ENCODE measurements around the gene UVRAG.

Gene UVRAG

DNA sequence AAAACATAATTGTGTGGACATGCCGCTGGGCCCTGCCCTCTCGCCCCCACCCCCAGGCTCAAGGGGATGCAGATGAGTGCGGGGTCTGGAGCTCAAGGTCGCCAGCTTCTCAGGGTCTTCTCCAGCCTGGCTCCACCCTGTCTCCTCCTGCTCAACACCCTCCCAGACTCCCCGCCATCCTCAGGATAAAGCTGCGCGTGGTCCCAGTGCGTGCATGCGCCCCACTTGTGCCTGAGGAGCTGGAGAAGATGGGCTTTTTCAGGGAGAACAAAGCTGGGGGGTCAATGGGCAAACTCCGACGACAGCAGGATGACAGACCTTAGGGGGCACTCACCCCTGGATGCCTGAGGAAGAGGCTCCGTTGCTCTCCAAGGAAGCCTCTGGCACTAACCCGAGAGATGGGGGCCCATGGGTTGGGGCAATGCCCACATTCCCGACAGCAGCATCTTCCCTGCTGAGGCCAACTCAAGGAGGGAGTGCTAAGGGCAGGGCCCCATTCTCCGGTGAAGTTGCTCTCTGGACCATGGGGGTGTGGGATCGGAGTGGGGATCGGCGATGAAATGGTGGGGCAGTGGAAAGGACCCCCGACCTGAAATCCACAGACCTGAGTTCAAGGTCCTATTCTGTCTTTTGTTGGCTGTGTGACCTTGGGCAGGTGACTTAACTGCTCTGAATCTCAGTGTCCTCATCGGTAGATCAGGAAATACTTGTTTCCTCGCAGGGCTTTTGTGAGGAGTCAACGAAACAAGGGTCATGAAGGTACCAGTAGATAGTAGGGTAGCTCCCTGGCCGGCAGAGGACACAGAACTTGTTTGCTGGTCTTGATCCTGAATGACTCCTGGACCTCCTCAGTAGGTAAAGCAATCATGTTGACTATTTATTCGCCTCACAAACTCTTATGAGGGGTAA, 343.6 kb downstream of the UVRAG start:
- DNase-seq: no peak

DNA sequence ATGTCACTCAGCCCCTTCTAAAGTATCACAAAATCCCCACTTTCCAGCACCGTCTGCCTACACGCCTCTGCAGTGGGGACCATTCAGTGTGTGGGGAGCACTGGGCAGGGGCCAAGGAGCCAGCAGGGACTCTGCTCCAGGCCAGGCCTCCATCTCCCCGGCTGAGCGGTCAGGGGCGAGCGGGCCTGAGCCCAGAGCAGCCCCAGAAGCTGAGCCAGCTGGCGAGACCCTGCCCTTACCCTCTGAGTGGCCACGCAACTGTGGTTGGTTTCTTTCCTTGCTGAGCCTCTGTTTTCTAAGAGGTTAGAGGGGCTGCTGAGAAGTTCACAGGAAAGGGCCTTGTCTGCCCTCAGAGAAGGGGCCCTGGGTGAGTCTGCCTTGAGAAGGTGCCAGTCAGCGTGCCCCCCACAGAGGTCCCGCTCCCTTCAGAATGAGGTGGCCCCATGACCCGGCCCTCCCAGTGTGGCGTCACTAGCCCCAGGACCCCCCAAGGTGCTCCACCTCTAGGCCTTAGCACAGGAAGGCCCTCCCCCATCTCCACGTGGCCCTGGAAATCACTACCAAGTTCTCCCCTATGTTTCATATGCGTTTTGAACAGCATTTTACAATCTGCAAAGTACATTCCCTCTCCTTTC, 344.4 kb downstream of the UVRAG start:
- no peak for DNase-seq

DNA sequence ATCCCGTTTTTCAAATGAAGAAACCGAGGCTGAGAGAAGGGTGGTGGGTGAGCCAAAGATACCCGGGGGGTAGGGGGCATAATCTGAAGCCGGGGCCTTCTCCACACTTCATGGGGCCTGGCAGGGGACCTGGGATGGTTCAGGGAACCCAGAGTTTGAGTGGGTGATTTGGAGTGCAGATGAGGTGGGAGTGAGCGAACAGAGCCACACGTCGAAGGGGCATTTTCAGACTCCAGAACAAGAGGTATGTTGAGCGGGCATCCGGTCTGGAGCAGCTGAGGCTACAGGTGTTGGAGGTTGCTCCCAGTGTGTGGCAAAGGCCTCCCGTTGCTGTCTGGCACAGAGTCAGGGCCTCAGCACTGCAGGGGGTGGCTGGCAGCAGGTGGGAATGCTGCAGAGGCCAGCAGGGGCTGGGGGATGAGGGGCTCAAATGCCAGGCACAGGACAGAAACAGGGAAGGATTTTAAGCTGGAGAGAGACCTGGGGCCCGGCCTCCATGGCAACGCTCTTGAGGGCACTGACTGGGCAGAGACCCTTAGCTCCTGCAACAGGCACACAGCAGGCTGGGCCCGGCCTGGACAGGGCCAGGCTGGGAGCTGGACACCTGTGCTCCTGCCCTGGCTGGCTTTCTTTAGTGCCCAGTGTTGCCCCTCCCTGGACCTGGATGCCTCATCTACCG, 345.1 kb downstream of the UVRAG start:
- DNase-seq: no peak

DNA sequence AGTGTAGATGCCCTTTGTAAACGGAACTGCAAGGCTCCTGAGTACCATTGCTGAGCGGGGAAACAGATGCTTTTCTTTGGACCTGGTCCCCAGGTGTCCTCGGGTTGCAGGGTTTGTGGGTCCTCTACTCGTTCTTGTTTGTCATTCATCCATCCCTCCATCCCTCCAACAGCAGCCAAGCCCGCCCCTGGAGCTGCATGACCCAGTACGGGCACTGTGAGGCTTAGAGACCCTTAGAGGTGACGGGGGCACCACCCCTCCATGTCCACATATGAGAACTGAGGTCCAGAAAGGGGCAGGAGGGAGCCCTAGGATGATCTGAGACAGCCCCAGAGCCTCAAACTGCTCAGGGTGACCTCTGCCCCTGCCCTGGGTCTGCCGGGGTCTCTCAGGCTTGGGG, 345.8 kb downstream of the UVRAG start:
- no peak for DNase-seq

DNA sequence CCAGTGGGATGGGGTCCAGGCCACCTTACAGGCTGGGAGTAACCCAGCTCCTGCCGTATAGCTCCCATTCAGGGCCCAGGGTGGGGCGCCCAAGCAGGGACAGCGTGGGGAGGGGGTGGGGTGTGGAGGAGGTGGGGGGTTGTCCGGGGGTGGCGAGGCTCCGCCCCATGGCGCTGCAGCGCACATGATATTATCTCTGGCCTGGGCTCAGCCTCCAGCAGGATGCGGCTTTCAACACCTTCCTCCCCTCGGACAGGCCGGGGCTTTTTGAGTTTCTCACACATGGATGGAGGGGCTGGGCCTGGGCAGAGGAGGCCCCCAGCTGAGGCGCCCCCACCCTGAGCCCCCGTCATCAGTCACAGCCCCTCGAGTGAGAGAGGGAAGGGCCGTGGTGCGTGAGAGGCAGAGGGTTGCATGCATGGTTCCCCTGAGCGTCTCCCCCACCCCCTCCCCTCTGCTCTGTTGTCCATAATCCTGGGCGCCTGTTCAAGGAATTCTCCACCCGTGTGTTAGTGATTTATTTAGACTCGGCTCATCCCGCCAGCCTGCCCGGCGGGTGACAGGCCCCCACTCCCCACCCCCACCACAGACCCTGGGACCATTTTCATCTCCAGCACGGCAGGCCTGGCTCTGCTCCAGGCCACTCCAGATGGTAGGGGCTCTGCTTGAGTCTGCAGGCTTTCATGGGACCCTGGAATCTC, 346.4 kb downstream of the UVRAG start:
- DNase-seq: no peak

DNA sequence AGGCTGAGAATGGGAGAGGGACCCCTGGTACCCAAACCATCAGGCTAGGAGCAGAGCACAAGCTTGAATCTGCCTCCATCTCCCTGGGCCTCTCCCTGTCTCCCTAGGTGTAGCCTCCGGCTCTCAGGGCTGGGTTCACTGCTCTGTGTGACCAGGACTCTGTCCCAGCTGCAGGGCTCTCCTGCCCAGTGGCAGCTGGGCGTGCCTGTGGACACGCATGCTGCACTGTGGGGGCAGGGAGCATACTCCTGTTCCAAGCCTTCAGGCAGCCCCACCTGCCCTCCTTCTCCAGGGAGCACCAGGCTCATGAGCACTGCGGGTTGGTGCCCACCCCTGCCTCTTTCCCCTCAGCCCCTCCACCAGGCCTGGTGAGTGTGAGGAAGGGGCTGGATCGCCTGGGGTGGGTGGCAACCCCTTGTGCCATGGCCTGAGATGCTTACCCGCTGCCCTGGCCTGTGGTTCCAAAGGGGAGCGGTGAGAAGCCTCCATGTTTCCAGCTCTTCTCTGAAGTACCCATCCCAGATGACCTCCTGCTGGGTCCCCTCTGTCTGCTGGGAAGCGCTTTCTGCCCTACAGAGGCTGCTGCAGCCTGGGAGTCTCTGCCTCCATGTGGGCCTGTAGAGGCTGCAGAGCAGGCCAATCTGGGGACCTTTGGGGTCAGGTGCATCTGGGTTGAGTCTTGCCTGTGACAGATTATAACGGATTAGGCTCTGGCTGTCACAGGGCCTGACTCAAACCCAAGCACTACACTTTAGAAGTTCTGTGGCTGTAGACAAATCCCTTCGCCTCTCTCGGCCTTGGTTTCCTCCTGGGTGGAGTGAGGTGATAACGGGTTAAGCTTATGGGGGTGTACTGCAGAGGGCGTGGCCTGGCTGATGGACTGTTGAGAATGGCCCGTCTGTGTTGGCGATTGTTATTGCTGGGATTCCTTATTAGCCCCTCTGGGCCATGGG, 347.6 kb downstream of the UVRAG start:
- DNase-seq: no peak

DNA sequence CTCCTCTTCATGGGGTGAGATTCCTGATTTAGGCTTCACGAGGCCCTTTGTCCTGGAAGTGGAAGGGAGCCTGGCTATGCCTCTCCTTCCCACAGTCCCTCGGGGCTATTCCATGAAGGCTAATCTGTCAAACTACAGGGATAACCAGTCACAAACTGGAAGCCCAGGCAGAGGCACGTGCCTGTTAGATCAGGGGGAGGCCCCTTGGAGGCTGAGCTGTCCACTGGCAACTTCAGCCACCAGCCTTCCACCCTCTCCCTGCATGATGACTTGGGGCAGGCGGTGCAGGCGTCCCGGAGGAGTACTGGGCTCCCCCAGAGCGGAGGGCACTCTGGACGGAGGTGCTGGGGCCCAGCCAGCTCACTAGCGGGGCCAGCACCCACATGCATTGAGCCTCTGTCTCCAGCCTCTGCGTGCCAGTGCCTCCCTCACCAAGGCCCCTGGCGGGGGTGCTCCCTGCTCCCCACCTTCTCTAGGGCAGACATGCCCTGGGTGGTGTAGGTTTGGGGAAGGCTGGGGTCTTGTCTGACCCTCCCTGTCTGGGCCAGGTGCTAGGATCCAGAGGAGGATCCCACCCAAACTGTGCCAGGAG, 348.4 kb downstream of the UVRAG start:
- DNase-seq: no peak

DNA sequence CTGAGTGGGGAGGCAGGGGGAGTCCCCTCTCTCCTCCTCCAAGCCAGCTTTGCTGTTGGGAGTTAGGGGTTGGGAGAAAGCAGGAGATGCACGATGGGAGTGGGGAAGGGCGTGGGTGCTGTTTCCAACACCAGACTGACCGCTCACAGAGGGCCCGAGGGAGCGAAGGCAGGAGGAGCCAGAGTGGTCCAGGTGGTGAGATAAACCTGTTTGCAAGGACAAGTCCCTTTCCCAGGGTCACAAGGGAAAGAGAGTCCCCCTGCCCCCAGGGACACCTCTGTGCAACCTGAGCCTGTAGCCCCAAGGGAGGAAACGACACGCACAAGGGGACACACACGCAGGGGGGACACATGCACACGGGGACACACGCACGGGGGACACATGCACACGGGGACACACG, 349.1 kb downstream of the UVRAG start:
- no peak for DNase-seq

DNA sequence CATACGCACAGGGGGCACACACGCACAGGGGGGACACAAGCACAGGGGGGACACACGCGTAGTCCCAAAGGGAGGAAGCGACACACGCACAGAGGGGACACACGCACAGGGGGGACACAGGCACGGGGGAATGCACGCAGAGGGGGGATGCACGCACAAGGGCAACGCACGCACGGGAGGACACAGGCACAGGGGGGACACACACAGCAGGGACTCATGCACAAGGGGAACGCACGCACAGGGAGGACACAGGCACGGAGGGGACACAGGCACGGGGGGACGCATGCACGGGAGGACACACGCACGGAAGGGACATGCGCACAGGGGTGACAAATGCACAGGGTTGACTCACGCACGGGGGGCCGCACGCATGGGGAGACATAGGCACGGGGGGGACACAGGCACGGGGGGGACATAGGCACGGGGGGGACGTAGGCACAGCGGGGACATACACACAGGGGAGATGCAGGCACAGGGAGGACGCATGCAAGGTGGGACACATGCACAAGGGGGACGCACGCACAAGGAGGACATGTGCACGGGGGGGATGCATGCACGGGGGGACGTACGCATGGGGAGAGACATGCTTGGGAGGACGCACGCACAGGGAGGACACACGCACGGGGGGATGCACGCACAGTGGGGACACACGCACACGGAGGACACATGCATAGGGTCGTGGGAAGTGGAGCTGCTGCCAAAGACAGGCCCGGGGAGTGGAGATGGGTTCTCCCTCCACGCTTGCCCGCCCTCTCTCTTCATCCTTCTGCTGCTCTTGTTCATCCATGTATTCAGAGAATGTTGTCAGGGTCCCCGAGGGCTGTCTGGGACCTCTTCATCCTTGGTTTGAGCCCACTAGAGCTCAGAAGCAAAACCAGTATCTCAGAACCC, 350.1 kb downstream of the UVRAG start:
- no peak for DNase-seq

DNA sequence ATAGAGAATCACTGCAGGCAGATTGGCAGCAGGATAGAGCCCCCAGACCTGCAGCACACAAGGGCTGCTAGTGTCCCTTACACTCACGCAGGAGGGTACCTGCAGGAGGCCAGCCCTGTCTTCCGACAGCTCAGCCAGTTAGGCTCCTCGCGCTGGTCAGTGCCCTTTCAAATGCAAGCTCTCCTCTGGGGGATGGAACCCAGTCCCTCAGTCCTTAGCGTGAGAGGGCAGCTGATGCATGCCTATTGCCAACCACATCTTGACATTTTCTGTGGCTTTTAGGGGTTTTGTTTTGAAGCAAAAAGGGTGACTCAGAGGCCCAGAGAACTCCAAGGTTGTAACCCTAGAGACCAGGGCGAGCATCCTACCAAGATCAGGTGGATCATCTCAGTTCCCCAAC, 351.3 kb downstream of the UVRAG start:
- no peak for DNase-seq

DNA sequence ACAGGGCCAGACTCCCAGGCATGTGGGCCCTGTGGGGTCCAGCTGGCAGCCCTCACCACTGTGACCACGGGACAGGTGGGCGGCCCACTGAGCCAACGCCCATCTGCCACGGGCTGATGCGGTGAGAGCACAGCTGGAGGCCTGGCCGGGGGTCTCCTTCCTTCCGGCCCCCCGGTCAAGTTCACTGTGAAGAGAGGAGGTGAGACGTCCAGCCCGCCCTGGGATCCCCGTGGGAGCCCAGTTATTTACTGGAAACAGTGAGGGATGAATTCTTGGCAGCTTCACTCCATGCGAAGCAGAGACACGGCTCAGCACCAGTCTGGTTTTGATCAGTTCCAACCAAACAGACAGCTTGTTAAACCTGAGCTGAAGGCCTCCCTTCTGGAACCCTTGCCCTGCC, 352.6 kb downstream of the UVRAG start:
- no peak for DNase-seq

DNA sequence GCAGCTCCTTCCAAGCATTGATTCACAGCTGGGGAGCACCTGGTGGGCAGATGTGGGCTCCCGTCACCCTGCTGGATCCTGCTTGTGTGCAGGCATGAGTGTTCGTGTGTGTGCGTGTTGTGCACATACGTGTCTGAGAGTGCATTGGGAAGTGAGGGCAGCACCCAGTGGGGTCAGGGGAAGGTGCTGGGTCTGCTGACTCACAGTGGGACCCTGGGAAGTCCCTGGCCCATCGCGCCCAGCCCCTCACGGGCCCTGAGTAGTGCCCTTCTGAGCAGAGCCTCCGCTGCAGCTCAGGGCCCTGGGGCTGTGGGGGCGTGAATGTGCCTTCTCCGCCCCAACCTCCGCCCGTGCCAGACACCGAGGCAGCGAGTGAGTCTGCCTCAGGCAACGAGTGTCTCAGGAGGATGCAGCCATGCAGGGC, 354.5 kb downstream of the UVRAG start:
- no peak for DNase-seq

DNA sequence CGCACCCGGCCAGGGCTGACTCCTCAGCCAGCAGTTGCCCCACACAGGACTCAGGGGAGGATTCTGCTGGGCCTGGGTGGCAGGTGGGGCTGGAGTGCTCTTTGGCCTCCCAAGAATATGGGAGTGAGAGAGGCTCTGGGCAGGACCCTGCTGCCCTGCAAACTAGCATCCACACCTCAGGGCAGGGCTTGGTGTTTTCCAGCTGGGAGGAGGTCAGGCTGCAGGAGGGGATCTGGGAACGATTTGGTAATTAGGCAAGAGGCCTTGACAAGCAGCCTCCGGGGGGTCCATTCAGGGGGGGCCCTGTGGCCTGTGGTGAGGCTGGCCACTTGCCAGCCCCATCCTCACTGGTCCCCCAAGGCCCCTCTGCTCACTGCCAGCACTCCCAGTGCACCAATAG, 355.5 kb downstream of the UVRAG start:
- DNase-seq: no peak

DNA sequence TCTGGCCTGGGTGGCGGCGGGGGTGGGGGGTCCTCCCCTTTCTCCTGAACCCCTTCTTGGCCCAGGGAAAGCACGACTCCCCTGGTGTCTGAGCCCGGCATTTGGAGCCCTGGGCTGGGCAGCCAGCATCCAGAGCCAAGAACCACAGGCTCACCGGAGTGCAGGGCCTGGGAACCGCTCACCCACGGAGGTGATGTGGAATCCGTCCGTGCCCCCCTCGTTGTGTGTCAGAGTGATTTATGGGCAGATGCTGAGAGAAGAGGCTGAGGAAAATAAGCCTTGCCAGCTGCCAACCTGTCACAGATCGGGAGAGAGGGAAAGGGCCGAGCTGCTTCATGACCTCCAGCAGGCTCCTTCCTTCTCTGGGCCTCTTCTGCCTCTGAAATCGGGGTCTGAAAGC, 357.6 kb downstream of the UVRAG start:
- no peak for DNase-seq

DNA sequence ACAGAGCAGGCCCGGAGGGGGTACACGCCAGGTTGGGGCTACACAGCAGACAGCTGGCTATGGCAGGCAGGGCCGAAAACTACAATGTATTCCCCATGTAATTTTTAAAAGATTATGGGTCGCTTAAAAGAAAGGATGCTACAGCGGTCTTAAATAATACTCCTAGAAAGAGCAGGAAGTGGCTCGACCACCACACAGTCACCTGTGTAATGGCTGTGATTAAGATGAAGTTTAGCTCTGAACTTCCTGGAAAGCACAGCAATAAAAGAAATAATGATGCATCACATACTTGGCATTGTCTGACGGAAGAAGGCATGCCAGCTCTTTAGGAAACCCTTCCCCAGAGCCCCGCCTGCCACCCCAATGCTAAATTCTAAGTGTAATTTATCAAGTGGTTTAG, 358.7 kb downstream of the UVRAG start:
- DNase-seq: no peak

DNA sequence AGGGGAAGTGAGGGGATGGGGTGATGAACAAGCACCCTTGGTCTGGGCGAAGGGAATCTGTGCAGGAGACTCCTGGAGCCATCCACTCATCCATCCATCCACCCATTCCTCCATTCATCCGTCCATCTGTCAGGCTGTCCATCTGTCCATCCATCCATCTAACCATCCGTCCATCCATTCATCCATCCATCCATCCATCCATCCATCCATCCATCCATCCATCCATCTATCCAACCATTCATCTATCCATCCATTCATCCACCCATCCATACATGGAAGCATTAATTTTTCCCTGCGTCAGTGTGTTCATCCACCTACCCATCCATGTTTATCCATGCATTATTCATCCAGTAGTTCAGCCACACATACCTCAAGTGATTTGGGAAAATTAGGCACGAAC, 359.3 kb downstream of the UVRAG start:
- DNase-seq: no peak

DNA sequence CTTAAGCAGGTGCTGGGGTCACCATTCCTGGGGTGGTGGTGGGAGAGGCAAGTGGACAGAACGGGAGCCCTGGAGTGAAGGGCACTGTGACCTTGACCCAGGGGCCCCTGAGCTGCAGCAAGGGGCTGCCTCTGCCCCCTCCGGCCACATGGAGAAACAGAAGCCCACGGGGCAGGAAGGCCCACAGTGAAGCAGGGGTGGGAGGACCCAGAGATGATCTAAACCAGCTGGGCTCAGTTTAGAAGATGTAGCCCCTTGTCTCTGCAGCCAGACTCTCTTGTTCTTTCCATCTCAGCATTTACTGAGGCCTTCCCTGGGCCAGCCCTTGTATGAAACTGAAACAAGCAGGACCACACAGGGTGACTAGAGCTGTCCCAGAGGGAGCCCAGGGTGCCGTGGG, 360.8 kb downstream of the UVRAG start:
- no peak for DNase-seq

DNA sequence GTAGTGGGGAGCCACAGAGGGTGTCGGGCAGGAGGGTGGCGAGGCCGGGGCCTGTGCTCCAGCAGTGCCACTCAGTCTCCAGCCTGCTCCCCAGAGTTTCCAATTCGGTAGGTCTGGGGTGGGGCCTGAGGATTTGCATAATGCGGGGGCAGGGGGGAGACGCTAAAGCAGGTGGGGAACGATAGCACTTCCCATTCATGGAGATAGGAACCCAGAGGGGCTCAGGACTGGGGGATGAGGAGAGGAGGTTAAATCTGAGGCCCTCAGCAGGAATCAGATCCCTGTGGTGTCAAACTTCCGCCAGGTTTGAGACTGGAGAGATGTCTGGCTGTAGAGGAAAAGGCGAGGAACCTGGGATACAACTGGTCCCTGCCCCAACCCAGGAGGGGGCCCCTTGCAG, 361.5 kb downstream of the UVRAG start:
- no peak for DNase-seq

DNA sequence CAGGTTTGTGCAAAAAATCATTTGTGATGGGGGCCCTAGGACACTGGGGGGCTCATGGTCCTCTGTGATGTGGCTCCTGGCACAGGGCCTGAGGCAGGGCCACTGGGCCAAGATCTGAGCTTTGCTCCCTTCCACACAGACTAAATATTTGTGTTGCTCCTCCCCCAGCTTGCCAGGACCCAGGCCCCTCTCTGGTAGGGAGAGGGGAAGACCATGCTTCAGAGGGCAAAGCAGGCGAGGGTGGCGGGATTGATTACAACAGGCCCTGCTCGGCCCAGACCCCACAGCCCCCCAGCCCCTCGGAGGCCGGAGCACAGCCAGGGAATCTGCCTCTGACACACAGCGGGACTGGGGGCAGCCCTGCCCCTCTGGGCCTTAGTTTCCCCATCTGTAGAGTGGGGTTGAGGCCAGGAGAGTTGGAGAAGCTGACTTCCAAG, 362.3 kb downstream of the UVRAG start:
- no peak for DNase-seq

DNA sequence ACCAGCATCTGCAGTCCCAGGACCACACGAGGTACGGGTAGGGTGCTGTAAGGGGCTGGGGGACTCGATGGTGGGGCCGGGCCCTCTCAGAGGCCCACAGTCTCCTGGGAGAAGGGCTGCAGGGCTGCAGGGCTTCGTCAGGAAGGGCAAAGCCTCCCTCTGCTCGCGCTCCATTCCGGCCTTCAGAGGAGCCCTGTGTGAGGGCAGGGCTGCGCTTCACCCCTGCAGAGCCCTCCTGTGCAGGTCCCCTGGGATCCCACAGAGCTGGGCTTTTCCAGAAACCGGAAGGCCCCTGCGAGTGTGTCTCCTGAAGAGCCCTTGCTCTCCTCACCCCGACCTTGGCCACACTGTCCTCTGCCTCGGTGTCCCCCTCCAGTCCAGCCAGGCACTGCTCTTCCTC, 364.1 kb downstream of the UVRAG start:
- DNase-seq: no peak

DNA sequence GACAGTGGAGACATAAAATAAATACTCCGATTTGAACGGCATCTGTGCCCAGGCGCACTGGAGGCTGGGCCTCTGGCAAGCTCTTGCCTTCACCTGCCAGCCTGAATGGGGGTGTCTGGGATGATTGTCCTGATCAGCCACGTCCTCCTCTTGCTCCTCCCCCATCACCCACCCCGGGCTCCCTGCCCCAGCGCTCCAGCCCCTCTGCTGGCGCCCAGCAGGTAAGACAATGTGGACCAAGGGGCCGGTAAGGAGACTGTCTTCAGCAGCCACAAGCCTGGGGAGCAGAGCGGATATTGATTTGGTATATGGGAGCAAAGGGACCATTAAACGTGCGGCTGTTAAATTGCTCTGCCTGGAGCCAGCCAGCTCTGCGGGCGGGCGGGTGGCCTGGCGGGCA, 366.4 kb downstream of the UVRAG start:
- no peak for DNase-seq
